Fibroblast of lung (primary cell): ENCODE results near the gene APEX1. TPM values are rescaled to one million over a fixed set of nuclear protein-coding genes. Genes with fewer than 3 reads are reported as not detected.
A peak's percentile ranks its signal among the peaks of the same experiment; 100 is the strongest.

Experiments used
- DNase-seq, 2 donors: peaks; one replicate each; pipeline versions ENCODE4 v3.0.0 to v3.0.0-alpha.2; 2010; ENCODE audit warnings: low read depth in 2 of 2
- H2AFZ ChIP-seq: 2 replicates; pipeline ENCODE4 v1.5.1; 2012; ENCODE audit warnings: low read length, control low read depth, inconsistent platforms
- H3K27ac ChIP-seq: 2 replicates; pipeline ENCODE4 v1.5.1; 2011; ENCODE audit warnings: low read length, control low read depth; ENCODE audit not compliant: insufficient read depth
- H3K27me3 ChIP-seq: 2 replicates; pipeline ENCODE4 v1.5.1; 2011; ENCODE audit warnings: mild to moderate bottlenecking, low read length; ENCODE audit not compliant: control insufficient read depth, insufficient read depth
- H3K36me3 ChIP-seq: 2 replicates; pipeline ENCODE4 v1.5.1; 2011; ENCODE audit warnings: low read length; ENCODE audit not compliant: control insufficient read depth, insufficient read depth
- H3K4me1 ChIP-seq: 2 replicates; pipeline ENCODE4 v1.5.1; 2011; ENCODE audit warnings: low read length; ENCODE audit not compliant: control insufficient read depth, insufficient read depth; ENCODE audit errors: extremely low read depth
- H3K4me2 ChIP-seq: 2 replicates; pipeline ENCODE4 v1.5.1; 2011; ENCODE audit warnings: low read length, control low read depth; ENCODE audit not compliant: insufficient read depth; ENCODE audit errors: extremely low read depth
- H3K4me3 ChIP-seq, 4 experiments: fragments of 200-600 bp in 1 of 4; sonication (generic) in 1 of 4; replicated peaks in 1 of 4; 2 replicates each; pipeline ENCODE4 v1.5.1; 2011 to 2016; ENCODE audit warnings: low read length in 4 of 4, low read depth in 3 of 4, mild to moderate bottlenecking in 3 of 4, control low read depth in 2 of 4, inconsistent platforms in 1 of 4, mixed read lengths in 1 of 4; ENCODE audit not compliant: insufficient read depth in 1 of 4; ENCODE audit errors: control extremely low read depth in 1 of 4
- H3K79me2 ChIP-seq: 2 replicates; pipeline ENCODE4 v1.5.1; 2012; ENCODE audit warnings: mild to moderate bottlenecking, low read length, inconsistent platforms; ENCODE audit not compliant: control insufficient read depth, insufficient read depth
- H3K9ac ChIP-seq: 2 replicates; pipeline ENCODE4 v1.5.1; 2011; ENCODE audit warnings: mild to moderate bottlenecking, low read length, control low read depth; ENCODE audit not compliant: insufficient read depth
- H3K9me3 ChIP-seq: 2 replicates; pipeline ENCODE4 v1.5.1; 2012; ENCODE audit warnings: low read depth, low read length; ENCODE audit not compliant: control insufficient read depth, insufficient read depth
- H4K20me1 ChIP-seq: 2 replicates; pipeline ENCODE4 v1.5.1; 2011; ENCODE audit warnings: low read length; ENCODE audit not compliant: control insufficient read depth, insufficient read depth; ENCODE audit errors: extremely low read depth
- CTCF ChIP-seq, 2 donors: IDR thresholded peaks in 1 of 2; conservative IDR thresholded peaks in 1 of 2; 1 replicate in 1 of 2; 2 replicates in 1 of 2; pipeline ENCODE4 v1.5.1; 2011 to 2012; ENCODE audit warnings: low read length in 2 of 2, control low read depth in 1 of 2, inconsistent platforms in 1 of 2, low read depth in 1 of 2, mild to moderate bottlenecking in 1 of 2
- EZH2 ChIP-seq: IDR thresholded peaks from 2 replicates; pipeline ENCODE4 v1.5.1; 2012; ENCODE audit warnings: low read length, control low read depth, mild to moderate bottlenecking; ENCODE audit errors: missing control alignments
- polyA plus RNA-seq, 2 donors: library from polyadenylated mRNA; depleted of rRNA in 1 of 2; stranded (reverse) in 1 of 2; unstranded in 1 of 2; fragments of >200 nt; gene quantifications; 2 replicates each; pipeline ENCODE4 v1.2.1, GENCODE V29; 2011 to 2012; ENCODE audit warnings: missing spikeins in 1 of 2
- total RNA-seq: library from RNA; depleted of rRNA; stranded (reverse); fragments of >200 nt; gene quantifications from 2 replicates; pipeline ENCODE4 v1.2.1, GENCODE V29; 2014

The APEX1 gene
- total and polyA plus RNA-seq, 2 donors (not counting 1 experiment from before 2014, with no cell fraction given), result 66.6 to 187 TPM

GRCh38 chr14:20494935-20495766, 40.1 kb downstream of the APEX1 start:
- Histone ChIP-seq H3K9me3 (no peaks in the 10 kb centered on the region), H4K20me1 (no peaks in the 10 kb centered on the region), H3K79me2 (no peaks in the 10 kb centered on the region), H3K4me1 (peaks cover 2% of the 10 kb centered on the region), H3K4me2 (no peak overlapping the region), H2AFZ (no peak overlapping the region), H3K36me3 (no peaks in the 10 kb centered on the region), H3K9ac (no peak overlapping the region), H3K27me3 (no peaks in the 10 kb centered on the region), H3K27ac (no peak overlapping the region), H3K4me3 (no peak overlapping the region)
- no peak for TF ChIP-seq EZH2
- no peak for TF ChIP-seq CTCF (conservative IDR thresholded peaks at IDR 0.05 in 1 of 2, IDR thresholded peaks at IDR 0.05 in 1 of 2; ENCODE audit: low read depth in 1 of 2, low read length in 2 of 2)
- peak; percentile 6 to 36 for DNase-seq

GRCh38 chr14:20498622-20499021, 43.6 kb downstream of the APEX1 start:
- Histone ChIP-seq H3K4me3 (no peak overlapping the region), H3K4me2 (no peak overlapping the region), H3K36me3 (no peaks in the 10 kb centered on the region), H4K20me1 (no peaks in the 10 kb centered on the region), H2AFZ (no peak overlapping the region), H3K79me2 (no peaks in the 10 kb centered on the region), H3K9me3 (no peaks in the 10 kb centered on the region), H3K9ac (no peak overlapping the region), H3K27ac (no peak overlapping the region), H3K4me1 (peaks cover 2% of the 10 kb centered on the region), H3K27me3 (no peaks in the 10 kb centered on the region)
- TF ChIP-seq EZH2, result no peak
- TF ChIP-seq CTCF (conservative IDR thresholded peaks at IDR 0.05 in 1 of 2, IDR thresholded peaks at IDR 0.05 in 1 of 2; ENCODE audit: low read depth in 1 of 2, low read length in 2 of 2), result no peak
- no peak for DNase-seq

GRCh38 chr14:20499108-20499507, 44.1 kb downstream of the APEX1 start:
- Histone ChIP-seq H3K4me2 (no peak overlapping the region), H3K9ac (no peak overlapping the region), H3K79me2 (no peaks in the 10 kb centered on the region), H3K4me1 (peaks cover 2% of the 10 kb centered on the region), H3K27me3 (no peaks in the 10 kb centered on the region), H3K27ac (no peak overlapping the region), H3K36me3 (no peaks in the 10 kb centered on the region), H3K9me3 (no peaks in the 10 kb centered on the region), H3K4me3 (no peak overlapping the region), H4K20me1 (no peaks in the 10 kb centered on the region), H2AFZ (no peak overlapping the region)
- TF ChIP-seq EZH2 (no peak), CTCF (conservative IDR thresholded peaks at IDR 0.05 in 1 of 2, IDR thresholded peaks at IDR 0.05 in 1 of 2; ENCODE audit: low read depth in 1 of 2, low read length in 2 of 2) (no peak)
- DNase-seq, result no peak
